Heart left ventricle (tissue), 13 donors: Measurements from ENCODE around the gene HARS1.

Experiments used
- POLR2A ChIP-seq, 2 donors: fragments of 450-650 bp; IDR thresholded peaks; one replicate each; pipeline ENCODE4 v1.6.1; 2017; ENCODE audit warnings: antibody characterized with exemption in 2 of 2, mild to moderate bottlenecking in 2 of 2, moderate library complexity in 2 of 2
- TF ChIP-seq, protein P1 (sequence below), 12 donors: fragments of 200-600 bp; sonication (generic) in 4 of 12; IDR thresholded peaks; one replicate each; pipeline versions ENCODE4 v1.5.0 to v1.8.0; 2018 to 2022; ENCODE audit warnings: antibody characterized with exemption in 12 of 12, mild to moderate bottlenecking in 5 of 12
- donor health status: ischemic (EF 13 %, LVEDD 7.1; RV severe dilation, severe dysfunction).
- donor health status: DM: no; HTN: yes; CAD: no.
- donor health status: DM: no; HTN: no; CAD: no.
- donor health status: ischemic (EF 25% LVEDD 6.9; RV normal size, moderate dysfunction).
- donor health status: ischemic (EF 25% LVEDD 5.7; RV mildly dilated, moderate dysfunction).
- donor health status: ischemic (EF 35%, LVEDD 5.7; RV mildly dilated, moderate dysfunction).
- donor health status: nonischemic (EF 11% LVEDD 7.7; RV severe dilation, severe dysfunction).
- donor health status: DM: yes; HTN: yes; CAD: no.
- donor health status: PGD.
- donor health status: ischemic (EF 29% LVEDD 5.4; RV normal size, mild dysfunction).
- donor health status: nonischemic (EF 23%, LVEDD 6.1; RV moderate dilation, normal function).

DNA sequence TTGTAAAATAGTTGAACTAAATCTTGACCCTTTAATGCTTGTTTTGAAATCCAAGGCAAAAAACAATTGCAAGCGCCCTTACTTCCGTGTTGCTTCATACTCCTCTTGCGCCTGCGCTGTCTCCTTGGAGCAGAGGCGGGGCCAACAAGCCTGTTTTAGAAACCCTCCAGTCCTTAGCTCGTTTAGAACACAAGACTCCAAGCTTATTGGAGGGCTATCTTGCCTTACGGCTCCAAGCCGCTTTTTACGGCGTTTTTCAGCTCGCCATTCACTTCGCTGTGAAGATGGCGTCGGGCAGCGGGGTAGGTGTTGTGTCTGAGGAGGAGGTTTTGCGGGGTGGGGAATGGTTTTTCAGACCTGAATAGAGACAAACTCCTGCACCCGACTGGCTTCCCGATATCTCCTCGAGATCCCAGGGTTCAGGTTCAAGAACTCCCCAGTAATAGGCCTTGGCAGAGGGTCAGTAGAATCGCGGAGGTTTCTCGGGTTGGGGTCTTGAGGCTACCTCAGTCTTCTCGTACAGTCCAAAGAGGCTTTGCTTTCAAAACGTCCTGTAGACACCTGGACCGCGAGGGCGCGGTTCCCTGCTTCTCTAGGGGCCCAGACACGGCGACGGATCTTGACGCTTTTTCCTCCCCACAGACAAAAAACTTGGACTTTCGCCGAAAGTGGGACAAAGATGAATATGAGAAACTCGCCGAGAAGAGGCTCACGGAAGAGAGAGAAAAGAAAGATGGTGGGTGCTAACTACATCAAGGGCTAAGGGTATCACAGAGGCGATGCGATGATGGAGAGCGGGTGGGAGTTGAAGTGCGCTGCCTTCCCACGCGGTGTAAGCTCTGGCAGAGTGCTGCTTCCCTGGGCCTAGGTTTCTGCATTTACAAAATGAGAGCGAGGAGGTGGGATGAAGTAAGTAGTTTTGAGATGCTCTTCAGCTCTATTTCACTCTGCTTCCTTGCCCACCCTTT lies 9.3 kb upstream of the HARS1 start, which contains the start of gene ZMAT2:
- TF ChIP-seq, protein P1, sequence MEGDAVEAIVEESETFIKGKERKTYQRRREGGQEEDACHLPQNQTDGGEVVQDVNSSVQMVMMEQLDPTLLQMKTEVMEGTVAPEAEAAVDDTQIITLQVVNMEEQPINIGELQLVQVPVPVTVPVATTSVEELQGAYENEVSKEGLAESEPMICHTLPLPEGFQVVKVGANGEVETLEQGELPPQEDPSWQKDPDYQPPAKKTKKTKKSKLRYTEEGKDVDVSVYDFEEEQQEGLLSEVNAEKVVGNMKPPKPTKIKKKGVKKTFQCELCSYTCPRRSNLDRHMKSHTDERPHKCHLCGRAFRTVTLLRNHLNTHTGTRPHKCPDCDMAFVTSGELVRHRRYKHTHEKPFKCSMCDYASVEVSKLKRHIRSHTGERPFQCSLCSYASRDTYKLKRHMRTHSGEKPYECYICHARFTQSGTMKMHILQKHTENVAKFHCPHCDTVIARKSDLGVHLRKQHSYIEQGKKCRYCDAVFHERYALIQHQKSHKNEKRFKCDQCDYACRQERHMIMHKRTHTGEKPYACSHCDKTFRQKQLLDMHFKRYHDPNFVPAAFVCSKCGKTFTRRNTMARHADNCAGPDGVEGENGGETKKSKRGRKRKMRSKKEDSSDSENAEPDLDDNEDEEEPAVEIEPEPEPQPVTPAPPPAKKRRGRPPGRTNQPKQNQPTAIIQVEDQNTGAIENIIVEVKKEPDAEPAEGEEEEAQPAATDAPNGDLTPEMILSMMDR (IDR thresholded peaks at IDR 0.05): no peak
- peak in 1 of 2 donors; percentile 79 for TF ChIP-seq POLR2A (IDR thresholded peaks at IDR 0.05)
